SK-N-MC (cell line): Measurements from ENCODE around the gene KAT5.

Experiments used
- EZH2 ChIP-seq: fragments of 200-600 bp; sonication (generic); IDR thresholded peaks from one replicate; pipeline ENCODE4 v1.6.1; 2017; ENCODE audit warnings: antibody characterized with exemption
- FOXP2 ChIP-seq: optimal IDR thresholded peaks from 2 replicates; pipeline ENCODE3; 2011; ENCODE audit warnings: mild to moderate bottlenecking, moderate library complexity; ENCODE audit not compliant: insufficient read depth; ENCODE audit errors: extremely low read length, control extremely low read depth
- POLR2AphosphoS5 ChIP-seq: IDR thresholded peaks from 2 replicates; pipeline ENCODE4 v1.6.1; 2012; ENCODE audit warnings: mild to moderate bottlenecking, low read depth, low read length, borderline replicate concordance

GRCh38 chr11:65672982-65673381 is 39.1 kb upstream of the KAT5 start:
- TF ChIP-seq POLR2AphosphoS5 (no peak), EZH2 (no peak), FOXP2 (no peak)
